Fibroblast of lung (primary cell): Measurements from ENCODE around the gene ANKS3.

Experiments used
- EZH2 ChIP-seq: IDR thresholded peaks from 2 replicates; pipeline ENCODE4 v1.5.1; 2012; ENCODE audit warnings: low read length, control low read depth, mild to moderate bottlenecking; ENCODE audit errors: missing control alignments
- TF ChIP-seq, protein P1 (sequence below), 2 donors: IDR thresholded peaks in 1 of 2; conservative IDR thresholded peaks in 1 of 2; 1 replicate in 1 of 2; 2 replicates in 1 of 2; pipeline ENCODE4 v1.5.1; 2011 to 2012; ENCODE audit warnings: low read length in 2 of 2, control low read depth in 1 of 2, inconsistent platforms in 1 of 2, low read depth in 1 of 2, mild to moderate bottlenecking in 1 of 2

DNA sequence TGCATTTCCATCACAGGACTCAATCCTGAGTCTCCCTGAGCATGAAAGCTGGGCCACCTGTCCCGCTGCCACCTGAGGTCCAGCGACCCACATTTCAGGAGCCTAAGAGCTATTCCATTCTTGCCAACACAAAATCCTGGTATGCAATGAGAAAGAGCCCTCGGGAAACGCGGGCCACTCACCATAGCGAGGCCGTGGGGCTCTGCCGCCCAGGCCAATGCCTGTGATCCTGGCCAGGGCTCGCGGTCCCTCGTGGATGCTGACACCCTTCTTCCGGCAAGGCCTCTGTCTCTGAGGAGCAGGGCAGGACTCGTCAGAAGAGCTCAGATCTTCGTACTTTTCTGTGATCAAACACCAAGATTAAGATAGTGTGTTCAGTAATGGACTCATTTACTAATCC is 29.2 kb downstream of the ANKS3 start:
- TF ChIP-seq, protein P1, sequence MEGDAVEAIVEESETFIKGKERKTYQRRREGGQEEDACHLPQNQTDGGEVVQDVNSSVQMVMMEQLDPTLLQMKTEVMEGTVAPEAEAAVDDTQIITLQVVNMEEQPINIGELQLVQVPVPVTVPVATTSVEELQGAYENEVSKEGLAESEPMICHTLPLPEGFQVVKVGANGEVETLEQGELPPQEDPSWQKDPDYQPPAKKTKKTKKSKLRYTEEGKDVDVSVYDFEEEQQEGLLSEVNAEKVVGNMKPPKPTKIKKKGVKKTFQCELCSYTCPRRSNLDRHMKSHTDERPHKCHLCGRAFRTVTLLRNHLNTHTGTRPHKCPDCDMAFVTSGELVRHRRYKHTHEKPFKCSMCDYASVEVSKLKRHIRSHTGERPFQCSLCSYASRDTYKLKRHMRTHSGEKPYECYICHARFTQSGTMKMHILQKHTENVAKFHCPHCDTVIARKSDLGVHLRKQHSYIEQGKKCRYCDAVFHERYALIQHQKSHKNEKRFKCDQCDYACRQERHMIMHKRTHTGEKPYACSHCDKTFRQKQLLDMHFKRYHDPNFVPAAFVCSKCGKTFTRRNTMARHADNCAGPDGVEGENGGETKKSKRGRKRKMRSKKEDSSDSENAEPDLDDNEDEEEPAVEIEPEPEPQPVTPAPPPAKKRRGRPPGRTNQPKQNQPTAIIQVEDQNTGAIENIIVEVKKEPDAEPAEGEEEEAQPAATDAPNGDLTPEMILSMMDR (conservative IDR thresholded peaks at IDR 0.05 in 1 of 2, IDR thresholded peaks at IDR 0.05 in 1 of 2; ENCODE audit: low read depth in 1 of 2, low read length in 2 of 2): no peak
- TF ChIP-seq EZH2: no peak
